H1 (cell line): ENCODE data around the gene NRP2.

Source experiments
- CTCF ChIP-seq, 3 experiments: IDR thresholded peaks; 1 replicate in 2 of 3; 2 replicates in 1 of 3; pipeline versions ENCODE4 v1.5.1 to v1.6.1; 2011; ENCODE audit warnings: low read length in 3 of 3, mild to moderate bottlenecking in 3 of 3, inconsistent platforms in 2 of 3, low read depth in 1 of 3, moderate library complexity in 1 of 3; ENCODE audit not compliant: insufficient read depth in 1 of 3; ENCODE audit errors: control extremely low read depth in 1 of 3
- EZH2 ChIP-seq: fragments of 200-600 bp; sonication (generic); IDR thresholded peaks from 2 replicates; pipeline ENCODE4 v1.7.1; 2012; ENCODE audit warnings: low read depth, mild to moderate bottlenecking, moderate library complexity, low read length, inconsistent platforms; ENCODE audit not compliant: severe bottlenecking
- GABPA ChIP-seq: IDR thresholded peaks from 2 replicates; pipeline ENCODE4 v1.6.1; 2011; ENCODE audit warnings: mild to moderate bottlenecking, low read length, moderate library complexity, borderline replicate concordance; ENCODE audit not compliant: insufficient read depth
- RBBP5 ChIP-seq: IDR thresholded peaks from 2 replicates; pipeline ENCODE4 v1.7.1; 2012; ENCODE audit warnings: low read depth, mild to moderate bottlenecking, inconsistent platforms, low read length, moderate library complexity, borderline replicate concordance
- RFX5 ChIP-seq: IDR thresholded peaks from 2 replicates; pipeline ENCODE4 v1.6.1; 2011; ENCODE audit warnings: low read depth, low read length, improper control_type of control experiment, borderline replicate concordance
- SP4 ChIP-seq: IDR thresholded peaks from 2 replicates; pipeline ENCODE4 v1.6.1; 2012; ENCODE audit warnings: low read length, inconsistent platforms
- SUZ12 ChIP-seq: fragments of 200-600 bp; sonication (generic); IDR thresholded peaks from 2 replicates; pipeline ENCODE4 v1.6.1; 2012; ENCODE audit warnings: mild to moderate bottlenecking, inconsistent platforms, low read length, moderate library complexity, mixed read lengths
- TAF1 ChIP-seq: IDR thresholded peaks from 2 replicates; pipeline ENCODE4 v1.6.1; 2011; ENCODE audit warnings: mild to moderate bottlenecking, low read depth, low read length
- USF2 ChIP-seq: IDR thresholded peaks from 2 replicates; pipeline ENCODE4 v1.6.1; 2011; ENCODE audit warnings: low read length, improper control_type of control experiment

- TF ChIP-seq RBBP5 (no peak), CTCF (IDR thresholded peaks at IDR 0.05; ENCODE audit: control extremely low read depth in 1 of 3, insufficient read depth in 1 of 3, low read depth in 1 of 3, low read length in 3 of 3) (no peak), USF2 (no peak), EZH2 (no peak), TAF1 (no peak), RFX5 (no peak), SUZ12 (no peak), SP4 (no peak), GABPA (no peak)
Measured at GRCh38 chr2:205661281-205661680, 21.0 kb upstream of the NRP2 start.
